SK-N-SH treated with all-trans-retinoic acid at 6 μM for 48 hours (cell line): ENCODE data around the gene SUGCT.

Source experiments
- ATAC-seq: fragments of 200-7000 bp; cut with Tn5 transposase; 3 replicates; pipeline ENCODE4 v1.9.1; 2020; ENCODE audit warnings: mild to moderate bottlenecking, moderate library complexity
- ARNTL ChIP-seq: fragments of 450-650 bp; formaldehyde crosslinking; IDR thresholded peaks from 2 replicates; pipeline ENCODE4 v1.5.0; 2020; ENCODE audit warnings: low read depth, mild to moderate bottlenecking, moderate library complexity, borderline replicate concordance
- BACH2 ChIP-seq: fragments of 250-450 bp; sonication (Bioruptor Pico); IDR thresholded peaks from 2 replicates; pipeline ENCODE4 v1.9.0; 2021; ENCODE audit warnings: mild to moderate bottlenecking, borderline replicate concordance
- CSDC2 ChIP-seq: fragments of 250-450 bp; sonication (Bioruptor Pico); IDR thresholded peaks from 2 replicates; pipeline ENCODE4 v1.5.0; 2020; ENCODE audit warnings: mild to moderate bottlenecking, moderate library complexity
- ESRRG ChIP-seq: fragments of 250-450 bp; sonication (Bioruptor Pico); IDR thresholded peaks from 2 replicates; pipeline ENCODE4 v1.6.1; 2021; ENCODE audit warnings: mild to moderate bottlenecking
- GLIS3 ChIP-seq: fragments of 250-450 bp; sonication (Bioruptor Pico); IDR thresholded peaks from 2 replicates; pipeline ENCODE4 v1.5.0; 2020; ENCODE audit warnings: mild to moderate bottlenecking, moderate library complexity
- ISL1 ChIP-seq: fragments of 250-450 bp; sonication (Bioruptor Pico); IDR thresholded peaks from 2 replicates; pipeline ENCODE4 v2.1.2; 2022; ENCODE audit warnings: mild to moderate bottlenecking, moderate library complexity
- OSR1 ChIP-seq: fragments of 250-450 bp; sonication (Bioruptor Pico); IDR thresholded peaks from 2 replicates; pipeline ENCODE4 v1.8.0; 2022; ENCODE audit warnings: moderate library complexity, mild to moderate bottlenecking, inconsistent platforms
- PPARA ChIP-seq: fragments of 250-450 bp; sonication (Bioruptor Pico); IDR thresholded peaks from 2 replicates; pipeline ENCODE4 v1.5.0; 2020; ENCODE audit warnings: mild to moderate bottlenecking, borderline replicate concordance
- RARB ChIP-seq: fragments of 250-450 bp; sonication (Bioruptor Pico); IDR thresholded peaks from 2 replicates; pipeline ENCODE4 v1.8.0; 2021; ENCODE audit warnings: mild to moderate bottlenecking, moderate library complexity
- SNAI2 ChIP-seq: fragments of 250-450 bp; sonication (Bioruptor Pico); IDR thresholded peaks from 2 replicates; pipeline ENCODE4 v1.5.0; 2020; ENCODE audit warnings: mild to moderate bottlenecking, moderate library complexity
- TCF4 ChIP-seq: fragments of 250-450 bp; sonication (Bioruptor Pico); IDR thresholded peaks from 2 replicates; pipeline ENCODE4 v1.8.0; 2021; ENCODE audit warnings: mild to moderate bottlenecking, moderate library complexity, borderline replicate concordance
- TOX ChIP-seq: fragments of 250-450 bp; sonication (Bioruptor Pico); IDR thresholded peaks from 2 replicates; pipeline ENCODE4 v1.8.0; 2021; ENCODE audit warnings: mild to moderate bottlenecking, moderate library complexity, borderline replicate concordance
- ZC3H10 ChIP-seq: fragments of 250-450 bp; sonication (Bioruptor Pico); IDR thresholded peaks from 2 replicates; pipeline ENCODE4 v1.5.1; 2021; ENCODE audit warnings: mild to moderate bottlenecking, moderate library complexity
- ZFP3 ChIP-seq: fragments of 250-450 bp; sonication (Bioruptor Pico); IDR thresholded peaks from 2 replicates; pipeline ENCODE4 v1.5.0; 2020; ENCODE audit warnings: mild to moderate bottlenecking, moderate library complexity
- ZFP30 ChIP-seq: fragments of 450-650 bp; formaldehyde crosslinking; IDR thresholded peaks from 2 replicates; pipeline ENCODE4 v1.5.0; 2022; ENCODE audit warnings: mild to moderate bottlenecking, moderate library complexity
- ZNF565 ChIP-seq: fragments of 450-650 bp; formaldehyde crosslinking; conservative IDR thresholded peaks from 2 replicates; pipeline ENCODE4 v1.5.0; 2020; ENCODE audit warnings: low read depth, mild to moderate bottlenecking, moderate library complexity
- ZNF70 ChIP-seq: fragments of 450-650 bp; formaldehyde crosslinking; IDR thresholded peaks from 2 replicates; pipeline ENCODE4 v1.5.0; 2020; ENCODE audit warnings: mild to moderate bottlenecking, moderate library complexity
- ZNF8 ChIP-seq: fragments of 450-650 bp; formaldehyde crosslinking; IDR thresholded peaks from 2 replicates; pipeline ENCODE4 v1.5.0; 2020; ENCODE audit warnings: mild to moderate bottlenecking, moderate library complexity
- TF ChIP-seq, protein P1 (sequence below): fragments of 250-450 bp; sonication (Bioruptor Pico); IDR thresholded peaks from 2 replicates; pipeline ENCODE4 v1.8.0; 2021; ENCODE audit warnings: low read depth, mild to moderate bottlenecking, moderate library complexity, borderline replicate concordance
- TF ChIP-seq, protein P2 (sequence below): fragments of 250-450 bp; sonication (Bioruptor Pico); IDR thresholded peaks from 2 replicates; pipeline ENCODE4 v1.5.0; 2020; ENCODE audit warnings: mild to moderate bottlenecking, moderate library complexity
- TF ChIP-seq, protein P3 (sequence below): fragments of 250-450 bp; sonication (Bioruptor Pico); IDR thresholded peaks from 2 replicates; pipeline ENCODE4 v1.8.0; 2020; ENCODE audit warnings: mild to moderate bottlenecking, moderate library complexity, borderline replicate concordance
- TF ChIP-seq, protein P4 (sequence below): fragments of 250-450 bp; sonication (Bioruptor Pico); IDR thresholded peaks from 2 replicates; pipeline ENCODE4 v1.5.1; 2020; ENCODE audit warnings: low read depth, mild to moderate bottlenecking, moderate library complexity
- TF ChIP-seq, protein P5 (sequence below): fragments of 250-450 bp; sonication (Bioruptor Pico); IDR thresholded peaks from 2 replicates; pipeline ENCODE4 v1.5.1; 2021; ENCODE audit warnings: mild to moderate bottlenecking, moderate library complexity

SUGCT gene

DNA sequence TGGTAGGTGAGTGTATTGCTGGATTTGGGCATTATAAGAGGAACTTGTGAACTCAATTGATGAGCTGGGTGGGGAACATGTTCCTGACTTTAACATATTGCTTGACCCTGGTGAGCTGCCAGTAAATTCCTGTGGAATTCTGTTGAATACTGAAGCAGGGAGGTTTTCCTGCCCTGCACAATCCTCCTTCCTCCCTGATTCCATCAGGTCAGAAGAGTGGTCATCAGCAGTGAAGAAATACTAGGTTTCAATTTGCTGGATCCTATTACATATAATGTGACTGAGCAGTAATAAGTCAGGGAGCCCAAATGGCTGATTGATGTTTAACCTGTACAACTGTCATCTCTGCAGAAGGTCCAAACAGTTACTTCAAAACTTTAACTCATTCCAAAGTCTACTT is 581.2 kb downstream of the SUGCT start:
- TF ChIP-seq TOX (CRISPR knock-in tag) (0 out of 2 replicates have a peak, but pooled peaks have one; percentile 17), OSR1 (peak; percentile 14; the same call in 1 of the 2 replicates), ESRRG (CRISPR knock-in tag) (no peak)
- TF ChIP-seq, protein P1, sequence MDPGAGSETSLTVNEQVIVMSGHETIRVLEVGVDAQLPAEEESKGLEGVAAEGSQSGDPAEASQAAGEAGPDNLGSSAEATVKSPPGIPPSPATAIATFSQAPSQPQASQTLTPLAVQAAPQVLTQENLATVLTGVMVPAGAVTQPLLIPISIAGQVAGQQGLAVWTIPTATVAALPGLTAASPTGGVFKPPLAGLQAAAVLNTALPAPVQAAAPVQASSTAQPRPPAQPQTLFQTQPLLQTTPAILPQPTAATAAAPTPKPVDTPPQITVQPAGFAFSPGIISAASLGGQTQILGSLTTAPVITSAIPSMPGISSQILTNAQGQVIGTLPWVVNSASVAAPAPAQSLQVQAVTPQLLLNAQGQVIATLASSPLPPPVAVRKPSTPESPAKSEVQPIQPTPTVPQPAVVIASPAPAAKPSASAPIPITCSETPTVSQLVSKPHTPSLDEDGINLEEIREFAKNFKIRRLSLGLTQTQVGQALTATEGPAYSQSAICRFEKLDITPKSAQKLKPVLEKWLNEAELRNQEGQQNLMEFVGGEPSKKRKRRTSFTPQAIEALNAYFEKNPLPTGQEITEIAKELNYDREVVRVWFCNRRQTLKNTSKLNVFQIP (CRISPR knock-in tag), result peak; percentile 50; the same call in 1 of the 2 replicates
- TF ChIP-seq, all 23 proteins: peak for 3
- peak; percentile 36 for ATAC-seq

DNA sequence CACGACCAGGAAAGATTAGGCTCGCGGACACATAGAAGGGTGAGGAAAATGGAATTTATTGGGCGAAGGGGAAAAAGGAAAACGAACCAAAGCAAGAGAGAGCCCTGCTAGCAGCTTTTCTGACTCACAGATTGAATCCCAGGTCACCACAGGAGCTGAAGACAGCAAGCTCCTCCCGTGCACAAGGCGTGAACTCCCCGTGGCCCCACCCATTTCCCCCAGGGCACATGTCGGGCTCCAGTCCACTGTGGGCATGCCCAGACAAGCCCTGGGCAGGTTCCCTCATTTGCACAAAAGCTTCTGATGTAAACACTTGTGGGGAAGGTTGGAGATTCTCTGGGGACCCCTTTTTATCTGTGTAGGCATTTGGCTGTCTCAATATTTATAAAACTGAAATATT is 582.4 kb downstream of the SUGCT start:
- TF ChIP-seq RARB (CRISPR knock-in tag), result 0 out of 2 replicates have a peak, but pooled peaks have one; percentile 79
- TF ChIP-seq BACH2 (CRISPR knock-in tag), result 0 out of 2 replicates have a peak, but pooled peaks have one; percentile 6
- peak; percentile 36; the same call in 1 of the 2 replicates for TF ChIP-seq TOX (CRISPR knock-in tag)
- TF ChIP-seq OSR1, result peak; percentile 96
- TF ChIP-seq ZNF565 (CRISPR knock-in tag), result no peak
- no peak; the same call in 1 of the 2 replicates for TF ChIP-seq CSDC2 (CRISPR knock-in tag)
- peak; percentile 53 for TF ChIP-seq ZC3H10 (CRISPR knock-in tag)
- TF ChIP-seq ZNF8 (CRISPR knock-in tag), result no peak
- TF ChIP-seq, protein P2, sequence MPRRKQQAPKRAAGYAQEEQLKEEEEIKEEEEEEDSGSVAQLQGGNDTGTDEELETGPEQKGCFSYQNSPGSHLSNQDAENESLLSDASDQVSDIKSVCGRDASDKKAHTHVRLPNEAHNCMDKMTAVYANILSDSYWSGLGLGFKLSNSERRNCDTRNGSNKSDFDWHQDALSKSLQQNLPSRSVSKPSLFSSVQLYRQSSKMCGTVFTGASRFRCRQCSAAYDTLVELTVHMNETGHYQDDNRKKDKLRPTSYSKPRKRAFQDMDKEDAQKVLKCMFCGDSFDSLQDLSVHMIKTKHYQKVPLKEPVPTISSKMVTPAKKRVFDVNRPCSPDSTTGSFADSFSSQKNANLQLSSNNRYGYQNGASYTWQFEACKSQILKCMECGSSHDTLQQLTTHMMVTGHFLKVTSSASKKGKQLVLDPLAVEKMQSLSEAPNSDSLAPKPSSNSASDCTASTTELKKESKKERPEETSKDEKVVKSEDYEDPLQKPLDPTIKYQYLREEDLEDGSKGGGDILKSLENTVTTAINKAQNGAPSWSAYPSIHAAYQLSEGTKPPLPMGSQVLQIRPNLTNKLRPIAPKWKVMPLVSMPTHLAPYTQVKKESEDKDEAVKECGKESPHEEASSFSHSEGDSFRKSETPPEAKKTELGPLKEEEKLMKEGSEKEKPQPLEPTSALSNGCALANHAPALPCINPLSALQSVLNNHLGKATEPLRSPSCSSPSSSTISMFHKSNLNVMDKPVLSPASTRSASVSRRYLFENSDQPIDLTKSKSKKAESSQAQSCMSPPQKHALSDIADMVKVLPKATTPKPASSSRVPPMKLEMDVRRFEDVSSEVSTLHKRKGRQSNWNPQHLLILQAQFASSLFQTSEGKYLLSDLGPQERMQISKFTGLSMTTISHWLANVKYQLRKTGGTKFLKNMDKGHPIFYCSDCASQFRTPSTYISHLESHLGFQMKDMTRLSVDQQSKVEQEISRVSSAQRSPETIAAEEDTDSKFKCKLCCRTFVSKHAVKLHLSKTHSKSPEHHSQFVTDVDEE (CRISPR knock-in tag), result peak; percentile 76
- peak; percentile 76 for ATAC-seq

DNA sequence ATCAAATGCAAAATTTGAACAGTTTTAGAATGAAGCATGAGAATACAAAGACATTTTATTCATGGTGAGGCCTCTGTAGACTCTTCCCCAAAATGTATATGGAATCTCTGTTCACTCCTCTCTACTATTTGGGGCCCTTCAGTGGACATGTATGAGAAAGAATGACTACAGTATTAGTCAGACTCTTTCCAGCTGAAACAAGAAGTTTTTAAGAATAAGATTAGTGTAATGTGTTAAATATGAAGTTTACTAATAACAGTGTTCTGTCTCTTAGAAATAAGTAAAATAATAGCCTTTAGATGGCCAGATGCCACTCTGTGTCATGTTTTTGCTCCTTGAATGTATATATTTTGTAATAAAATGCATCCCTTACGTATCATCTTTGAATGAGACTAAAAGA is 585.6 kb downstream of the SUGCT start:
- TF ChIP-seq ZC3H10 (CRISPR knock-in tag), result no peak
- TF ChIP-seq ZNF70 (CRISPR knock-in tag), result no peak
- no peak for TF ChIP-seq GLIS3 (CRISPR knock-in tag)
- no peak for TF ChIP-seq BACH2 (CRISPR knock-in tag)
- peak; percentile 10; the same call in 2 of the 3 replicates for ATAC-seq

DNA sequence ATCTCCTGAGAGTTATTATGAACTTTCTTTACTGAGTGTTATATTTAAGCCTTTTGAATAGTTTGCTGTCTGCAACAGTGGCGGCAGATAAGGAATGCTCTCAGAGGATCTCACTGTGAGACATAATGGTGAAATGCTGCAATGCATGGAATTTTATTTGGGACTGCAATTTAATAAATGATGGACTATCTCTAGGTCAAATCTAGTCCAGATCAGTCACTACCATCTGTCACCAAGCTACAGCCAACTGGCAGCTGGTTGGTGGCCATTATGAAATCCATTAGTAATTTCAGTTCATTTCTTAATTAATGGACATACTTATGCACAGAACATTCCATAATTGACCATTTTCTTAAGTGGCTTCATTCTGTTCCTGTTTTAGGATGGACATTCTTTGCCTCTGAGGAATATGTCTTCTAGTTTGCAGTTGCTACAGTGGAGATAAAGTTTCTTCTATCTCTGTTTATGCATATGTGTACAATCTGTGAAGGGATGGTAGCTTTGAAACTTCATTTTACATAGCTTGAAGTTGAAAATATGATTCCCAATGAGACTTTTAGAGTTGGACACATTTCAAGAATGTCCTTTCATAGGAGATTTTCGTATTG is 586.6 kb downstream of the SUGCT start:
- peak; percentile 77 for ATAC-seq
- TF ChIP-seq ZFP3 (CRISPR knock-in tag) (peak; percentile 88), ZNF70 (CRISPR knock-in tag) (peak; percentile 67; the same call in 1 of the 2 replicates), ARNTL (CRISPR knock-in tag) (no peak), PPARA (CRISPR knock-in tag) (peak; percentile 57; the same call in 1 of the 2 replicates), TCF4 (CRISPR knock-in tag) (peak; percentile 99), CSDC2 (CRISPR knock-in tag) (peak; percentile 95; the same call in 1 of the 2 replicates), ESRRG (CRISPR knock-in tag) (peak; percentile 98), BACH2 (CRISPR knock-in tag) (peak; percentile 82; the same call in 1 of the 2 replicates), ZFP30 (CRISPR knock-in tag) (peak; percentile 46), ZNF565 (CRISPR knock-in tag) (peak; percentile 56; the same call in 1 of the 2 replicates), ZNF8 (CRISPR knock-in tag) (peak; percentile 88), ZC3H10 (CRISPR knock-in tag) (peak; percentile 81), ISL1 (peak; percentile 100), SNAI2 (CRISPR knock-in tag) (peak; percentile 97), RARB (CRISPR knock-in tag) (peak; percentile 96; the same call in 1 of the 2 replicates), GLIS3 (CRISPR knock-in tag) (no peak; the same call in 1 of the 2 replicates)
- TF ChIP-seq, protein P3, sequence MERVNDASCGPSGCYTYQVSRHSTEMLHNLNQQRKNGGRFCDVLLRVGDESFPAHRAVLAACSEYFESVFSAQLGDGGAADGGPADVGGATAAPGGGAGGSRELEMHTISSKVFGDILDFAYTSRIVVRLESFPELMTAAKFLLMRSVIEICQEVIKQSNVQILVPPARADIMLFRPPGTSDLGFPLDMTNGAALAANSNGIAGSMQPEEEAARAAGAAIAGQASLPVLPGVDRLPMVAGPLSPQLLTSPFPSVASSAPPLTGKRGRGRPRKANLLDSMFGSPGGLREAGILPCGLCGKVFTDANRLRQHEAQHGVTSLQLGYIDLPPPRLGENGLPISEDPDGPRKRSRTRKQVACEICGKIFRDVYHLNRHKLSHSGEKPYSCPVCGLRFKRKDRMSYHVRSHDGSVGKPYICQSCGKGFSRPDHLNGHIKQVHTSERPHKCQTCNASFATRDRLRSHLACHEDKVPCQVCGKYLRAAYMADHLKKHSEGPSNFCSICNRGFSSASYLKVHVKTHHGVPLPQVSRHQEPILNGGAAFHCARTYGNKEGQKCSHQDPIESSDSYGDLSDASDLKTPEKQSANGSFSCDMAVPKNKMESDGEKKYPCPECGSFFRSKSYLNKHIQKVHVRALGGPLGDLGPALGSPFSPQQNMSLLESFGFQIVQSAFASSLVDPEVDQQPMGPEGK (CRISPR knock-in tag), result no peak; the same call in 1 of the 2 replicates
- TF ChIP-seq, protein P1 (CRISPR knock-in tag), result peak; percentile 99
- TF ChIP-seq, protein P4, sequence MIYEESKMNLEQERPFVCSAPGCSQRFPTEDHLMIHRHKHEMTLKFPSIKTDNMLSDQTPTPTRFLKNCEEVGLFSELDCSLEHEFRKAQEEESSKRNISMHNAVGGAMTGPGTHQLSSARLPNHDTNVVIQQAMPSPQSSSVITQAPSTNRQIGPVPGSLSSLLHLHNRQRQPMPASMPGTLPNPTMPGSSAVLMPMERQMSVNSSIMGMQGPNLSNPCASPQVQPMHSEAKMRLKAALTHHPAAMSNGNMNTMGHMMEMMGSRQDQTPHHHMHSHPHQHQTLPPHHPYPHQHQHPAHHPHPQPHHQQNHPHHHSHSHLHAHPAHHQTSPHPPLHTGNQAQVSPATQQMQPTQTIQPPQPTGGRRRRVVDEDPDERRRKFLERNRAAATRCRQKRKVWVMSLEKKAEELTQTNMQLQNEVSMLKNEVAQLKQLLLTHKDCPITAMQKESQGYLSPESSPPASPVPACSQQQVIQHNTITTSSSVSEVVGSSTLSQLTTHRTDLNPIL (CRISPR knock-in tag), result peak; percentile 99
- TF ChIP-seq, protein P5, sequence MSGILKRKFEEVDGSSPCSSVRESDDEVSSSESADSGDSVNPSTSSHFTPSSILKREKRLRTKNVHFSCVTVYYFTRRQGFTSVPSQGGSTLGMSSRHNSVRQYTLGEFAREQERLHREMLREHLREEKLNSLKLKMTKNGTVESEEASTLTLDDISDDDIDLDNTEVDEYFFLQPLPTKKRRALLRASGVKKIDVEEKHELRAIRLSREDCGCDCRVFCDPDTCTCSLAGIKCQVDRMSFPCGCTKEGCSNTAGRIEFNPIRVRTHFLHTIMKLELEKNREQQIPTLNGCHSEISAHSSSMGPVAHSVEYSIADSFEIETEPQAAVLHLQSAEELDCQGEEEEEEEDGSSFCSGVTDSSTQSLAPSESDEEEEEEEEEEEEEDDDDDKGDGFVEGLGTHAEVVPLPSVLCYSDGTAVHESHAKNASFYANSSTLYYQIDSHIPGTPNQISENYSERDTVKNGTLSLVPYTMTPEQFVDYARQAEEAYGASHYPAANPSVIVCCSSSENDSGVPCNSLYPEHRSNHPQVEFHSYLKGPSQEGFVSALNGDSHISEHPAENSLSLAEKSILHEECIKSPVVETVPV (CRISPR knock-in tag), result peak; percentile 98
